Osteoblast (primary cell): ENCODE data around the gene HSPBAP1. TPM values are rescaled to one million over a fixed set of nuclear protein-coding genes. Genes with fewer than 3 reads are reported as not detected.

Experiments
- DNase-seq: peaks from one replicate; pipeline ENCODE4 v3.0.0; 2011; ENCODE audit warnings: low spot score, mixed read lengths; ENCODE audit not compliant: insufficient read length; ENCODE audit errors: missing footprints
- H2AFZ ChIP-seq: 2 replicates; pipeline ENCODE4 v1.6.0; 2011; ENCODE audit warnings: mild to moderate bottlenecking, low read length
- H3K27ac ChIP-seq: 2 replicates; pipeline ENCODE4 v1.5.1; 2011; ENCODE audit warnings: mild to moderate bottlenecking, low read depth, low read length, moderate library complexity
- H3K27me3 ChIP-seq: 2 replicates; pipeline ENCODE4 v1.6.0; 2012; ENCODE audit warnings: mild to moderate bottlenecking, control low read depth, inconsistent platforms, low read length, moderate library complexity; ENCODE audit not compliant: insufficient read depth
- H3K36me3 ChIP-seq: 2 replicates; pipeline ENCODE4 v1.5.1; 2011; ENCODE audit warnings: mild to moderate bottlenecking, low read length, control low read depth, moderate library complexity; ENCODE audit not compliant: insufficient read depth
- H3K4me1 ChIP-seq: 2 replicates; pipeline ENCODE4 v1.5.1; 2011; ENCODE audit warnings: mild to moderate bottlenecking, low read length, control low read depth, moderate library complexity; ENCODE audit not compliant: insufficient read depth
- H3K4me2 ChIP-seq: 2 replicates; pipeline ENCODE4 v1.6.0; 2011; ENCODE audit warnings: mild to moderate bottlenecking, low read length; ENCODE audit not compliant: insufficient read depth
- H3K4me3 ChIP-seq: fragments of 200-600 bp; sonication (generic); 3 replicates; pipeline ENCODE4 v1.5.1; 2012; ENCODE audit warnings: mild to moderate bottlenecking, low read length, inconsistent platforms; ENCODE audit not compliant: insufficient read depth
- H3K79me2 ChIP-seq: 2 replicates; pipeline ENCODE4 v1.6.0; 2012; ENCODE audit warnings: mild to moderate bottlenecking, low read length, control low read depth, inconsistent platforms; ENCODE audit not compliant: insufficient read depth
- H3K9me3 ChIP-seq: 2 replicates; pipeline ENCODE4 v1.5.1; 2011; ENCODE audit warnings: low read depth, low read length, control low read depth
- H4K20me1 ChIP-seq: 2 replicates; pipeline ENCODE4 v1.6.0; 2012; ENCODE audit warnings: mild to moderate bottlenecking, low read length, control low read depth; ENCODE audit not compliant: insufficient read depth
- CTCF ChIP-seq: IDR thresholded peaks from 2 replicates; pipeline ENCODE4 v1.5.1; 2011; ENCODE audit warnings: mild to moderate bottlenecking, low read depth, low read length, moderate library complexity; ENCODE audit errors: extremely low read depth
- total RNA-seq: library from RNA; depleted of rRNA; stranded (reverse); fragments of >200 nt; gene quantifications from 2 replicates; pipeline ENCODE4 v1.2.3, GENCODE V29; 2012

HSPBAP1 gene
- total RNA-seq, 1 donor: 13.8 TPM

- peaks cover 7% of the 10 kb centered on the region for H3K4me1 ChIP-seq
- peaks cover 5% of the 10 kb centered on the region for H4K20me1 ChIP-seq
- TF ChIP-seq CTCF: no peak
- H3K4me2 ChIP-seq: no peak overlapping the region
- H3K27ac ChIP-seq: no peak overlapping the region
- peaks cover 24% of the 10 kb centered on the region for H3K79me2 ChIP-seq
- H3K27me3 ChIP-seq: no peaks in the 10 kb centered on the region
- no peaks in the 10 kb centered on the region for H3K36me3 ChIP-seq
- H3K4me3 ChIP-seq: no peak overlapping the region
- no peak overlapping the region for H2AFZ ChIP-seq
- H3K9me3 ChIP-seq: no peaks in the 10 kb centered on the region
- DNase-seq: no peak
Measured at GRCh38 chr3:122800031-122800430, 6.4 kb upstream of the HSPBAP1 start.

GRCh38 chr3:122799322-122799721 is 5.7 kb upstream of the HSPBAP1 start:
- H3K4me2 ChIP-seq: no peak overlapping the region
- H3K27ac ChIP-seq: no peak overlapping the region
- no peaks in the 10 kb centered on the region for H3K36me3 ChIP-seq
- H3K27me3 ChIP-seq: no peaks in the 10 kb centered on the region
- DNase-seq: no peak
- H2AFZ ChIP-seq: no peak overlapping the region
- H3K4me1 ChIP-seq: peaks cover 10% of the 10 kb centered on the region
- peaks cover 5% of the 10 kb centered on the region for H4K20me1 ChIP-seq
- H3K79me2 ChIP-seq: peaks cover 24% of the 10 kb centered on the region
- no peak overlapping the region for H3K4me3 ChIP-seq
- no peaks in the 10 kb centered on the region for H3K9me3 ChIP-seq
- TF ChIP-seq CTCF: no peak

GRCh38 chr3:122797291-122797690 is 3.7 kb upstream of the HSPBAP1 start:
- TF ChIP-seq CTCF: no peak
- no peak overlapping the region for H3K4me3 ChIP-seq
- H3K36me3 ChIP-seq: no peaks in the 10 kb centered on the region
- H3K27me3 ChIP-seq: no peaks in the 10 kb centered on the region
- H2AFZ ChIP-seq: no peak overlapping the region
- DNase-seq: peak; percentile 78
- no peak overlapping the region for H3K27ac ChIP-seq
- no peaks in the 10 kb centered on the region for H3K9me3 ChIP-seq
- peaks cover 31% of the 10 kb centered on the region for H3K79me2 ChIP-seq
- peaks cover 5% of the 10 kb centered on the region for H4K20me1 ChIP-seq
- H3K4me2 ChIP-seq: no peak overlapping the region
- H3K4me1 ChIP-seq: peaks cover 17% of the 10 kb centered on the region

GRCh38 chr3:122795674-122796195 is 2.1 kb upstream of the HSPBAP1 start:
- no peaks in the 10 kb centered on the region for H3K9me3 ChIP-seq
- peak overlapping the region; percentile 98 for H2AFZ ChIP-seq
- peaks cover 5% of the 10 kb centered on the region for H4K20me1 ChIP-seq
- peak overlapping the region; percentile 96 for H3K27ac ChIP-seq
- H3K4me1 ChIP-seq: peaks cover 17% of the 10 kb centered on the region
- peak overlapping the region; percentile 96 for H3K4me2 ChIP-seq
- no peak for TF ChIP-seq CTCF
- H3K36me3 ChIP-seq: no peaks in the 10 kb centered on the region
- no peaks in the 10 kb centered on the region for H3K27me3 ChIP-seq
- peaks cover 40% of the 10 kb centered on the region for H3K79me2 ChIP-seq
- DNase-seq: no peak
- H3K4me3 ChIP-seq: peak overlapping the region; percentile 90
